ENCODE measurements around the gene TRMT6. TPM values are rescaled to one million over a fixed set of nuclear protein-coding genes. Genes with fewer than 3 reads are reported as not detected.

The TRMT6 gene
- total RNA-seq, 4 donors from 2014 or later, result 9.5 to 13.6 (median 12.5) TPM

DNA sequence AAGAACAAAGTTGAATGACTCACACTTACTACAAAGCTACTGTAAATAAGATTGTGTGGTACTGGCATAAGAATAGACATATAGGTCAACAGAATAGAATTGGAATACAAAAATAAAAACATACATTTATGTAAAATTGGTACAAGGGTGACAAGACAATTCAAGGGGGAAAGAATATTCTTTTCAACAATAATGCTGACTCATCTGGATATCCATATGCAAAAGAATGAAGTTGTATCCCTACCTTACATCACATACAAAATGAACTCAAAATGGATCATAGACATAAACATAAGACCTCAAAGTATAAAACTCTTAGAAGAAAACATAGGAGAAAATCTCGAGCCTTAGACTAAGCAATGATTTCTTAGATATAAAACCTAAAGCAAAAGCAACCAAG, 50.9 kb downstream of the TRMT6 start:
- no peaks in the 10 kb centered on the region for H3K36me3 ChIP-seq
- WGBS, 2 donors (ENCODE audit: low coverage in 1 of 2), result 27 to 75% methylated on average over 1 of the region's 1 CpG
- no peak overlapping the region for H3K27ac ChIP-seq
- H3K4me1 ChIP-seq, result no peaks in the 10 kb centered on the region
- no peak overlapping the region for H3K4me3 ChIP-seq
- peaks cover 7% of the 10 kb centered on the region for H3K27me3 ChIP-seq
- H3K9me3 ChIP-seq, result no peaks in the 10 kb centered on the region
- no peak for TF ChIP-seq POLR2A (IDR thresholded peaks at IDR 0.05)
- no peak for TF ChIP-seq POLR2AphosphoS5 (IDR thresholded peaks at IDR 0.05)
- no peak for TF ChIP-seq EP300 (IDR thresholded peaks at IDR 0.05)
- TF ChIP-seq, protein P1, sequence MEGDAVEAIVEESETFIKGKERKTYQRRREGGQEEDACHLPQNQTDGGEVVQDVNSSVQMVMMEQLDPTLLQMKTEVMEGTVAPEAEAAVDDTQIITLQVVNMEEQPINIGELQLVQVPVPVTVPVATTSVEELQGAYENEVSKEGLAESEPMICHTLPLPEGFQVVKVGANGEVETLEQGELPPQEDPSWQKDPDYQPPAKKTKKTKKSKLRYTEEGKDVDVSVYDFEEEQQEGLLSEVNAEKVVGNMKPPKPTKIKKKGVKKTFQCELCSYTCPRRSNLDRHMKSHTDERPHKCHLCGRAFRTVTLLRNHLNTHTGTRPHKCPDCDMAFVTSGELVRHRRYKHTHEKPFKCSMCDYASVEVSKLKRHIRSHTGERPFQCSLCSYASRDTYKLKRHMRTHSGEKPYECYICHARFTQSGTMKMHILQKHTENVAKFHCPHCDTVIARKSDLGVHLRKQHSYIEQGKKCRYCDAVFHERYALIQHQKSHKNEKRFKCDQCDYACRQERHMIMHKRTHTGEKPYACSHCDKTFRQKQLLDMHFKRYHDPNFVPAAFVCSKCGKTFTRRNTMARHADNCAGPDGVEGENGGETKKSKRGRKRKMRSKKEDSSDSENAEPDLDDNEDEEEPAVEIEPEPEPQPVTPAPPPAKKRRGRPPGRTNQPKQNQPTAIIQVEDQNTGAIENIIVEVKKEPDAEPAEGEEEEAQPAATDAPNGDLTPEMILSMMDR (IDR thresholded peaks at IDR 0.05), result no peak
- no peak for ATAC-seq

DNA sequence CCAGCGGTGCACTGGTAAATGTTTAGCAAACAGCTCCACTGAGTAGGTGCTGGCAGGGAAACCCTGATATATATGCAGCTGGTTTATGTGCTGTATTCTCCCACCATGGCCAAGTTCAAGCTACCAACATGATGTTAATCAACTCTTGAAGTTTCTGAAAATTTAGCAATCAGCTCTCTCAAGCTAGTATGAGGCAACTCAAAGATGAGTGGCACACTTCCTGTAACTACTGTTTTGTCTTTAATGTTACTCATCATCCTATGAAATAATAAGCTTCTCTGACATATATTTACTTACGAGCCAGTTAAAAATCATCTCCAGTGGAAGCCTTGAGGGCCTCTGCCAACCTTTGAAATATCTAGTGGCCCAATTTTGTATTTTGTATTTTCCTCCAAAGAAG, 54.7 kb downstream of the TRMT6 start:
- Histone ChIP-seq H3K27me3 (peaks cover 7% of the 10 kb centered on the region), H3K9me3 (no peaks in the 10 kb centered on the region), H3K36me3 (no peaks in the 10 kb centered on the region), H3K4me1 (no peaks in the 10 kb centered on the region), H3K27ac (no peak overlapping the region), H3K4me3 (no peak overlapping the region)
- no peak for ATAC-seq
- TF ChIP-seq POLR2AphosphoS5 (IDR thresholded peaks at IDR 0.05) (no peak), POLR2A (IDR thresholded peaks at IDR 0.05) (no peak), EP300 (IDR thresholded peaks at IDR 0.05) (no peak)
- TF ChIP-seq, protein P1 (IDR thresholded peaks at IDR 0.05), result no peak
- WGBS, 2 donors (ENCODE audit: low coverage in 1 of 2), result 82 to 100% methylated on average over 2 of the region's 2 CpGs

DNA sequence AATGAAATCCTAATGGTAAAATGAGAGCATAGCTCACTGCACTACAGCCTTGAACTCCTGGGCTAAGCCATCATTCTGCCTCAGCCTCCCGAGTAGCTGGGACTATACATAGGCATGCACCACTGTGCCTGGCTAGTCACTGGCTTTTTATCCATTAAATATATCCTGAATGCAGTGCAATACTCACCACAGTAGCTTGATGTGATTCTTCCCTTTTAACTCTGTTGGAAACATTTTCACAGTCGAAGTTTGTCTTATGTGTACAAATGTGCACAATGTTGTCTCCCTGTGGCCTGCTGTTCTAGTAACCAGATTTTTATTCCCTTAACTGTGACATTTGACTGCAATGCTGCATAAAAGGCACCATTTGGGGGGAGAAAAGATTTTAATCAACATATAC, 56.7 kb downstream of the TRMT6 start:
- no peak for ATAC-seq
- no peaks in the 10 kb centered on the region for H3K4me1 ChIP-seq
- no peaks in the 10 kb centered on the region for H3K36me3 ChIP-seq
- 79 to 85% methylated on average over 2 of the region's 2 CpGs for WGBS, 2 donors (ENCODE audit: low coverage in 1 of 2)
- no peaks in the 10 kb centered on the region for H3K9me3 ChIP-seq
- peaks cover 7% of the 10 kb centered on the region for H3K27me3 ChIP-seq
- TF ChIP-seq, protein P1 (IDR thresholded peaks at IDR 0.05), result no peak
- TF ChIP-seq POLR2A (IDR thresholded peaks at IDR 0.05), result no peak
- TF ChIP-seq POLR2AphosphoS5 (IDR thresholded peaks at IDR 0.05), result no peak
- no peak for TF ChIP-seq EP300 (IDR thresholded peaks at IDR 0.05)
- no peak overlapping the region for H3K4me3 ChIP-seq
- H3K27ac ChIP-seq, result no peak overlapping the region

DNA sequence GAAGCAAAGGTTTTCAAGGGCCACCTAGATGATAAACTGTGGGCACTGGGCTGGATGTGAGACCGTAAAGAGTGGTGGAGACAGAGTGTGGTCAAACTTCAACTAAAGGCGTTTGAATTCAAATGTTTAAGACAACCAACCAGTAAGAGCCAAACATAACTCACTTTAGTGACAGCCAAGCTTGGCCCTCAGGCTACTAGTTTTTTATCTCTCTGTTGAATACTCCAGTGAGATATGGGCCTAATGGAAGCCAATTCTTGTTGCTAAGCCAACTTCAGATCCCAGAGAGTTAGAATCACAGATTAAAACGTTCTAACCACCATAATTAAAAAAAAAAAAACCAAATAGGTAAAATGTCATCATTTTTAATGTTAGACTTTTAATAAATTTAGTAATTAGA, 57.3 kb downstream of the TRMT6 start:
- TF ChIP-seq, protein P1 (IDR thresholded peaks at IDR 0.05), result no peak
- TF ChIP-seq POLR2A (IDR thresholded peaks at IDR 0.05) (no peak), POLR2AphosphoS5 (IDR thresholded peaks at IDR 0.05) (no peak), EP300 (IDR thresholded peaks at IDR 0.05) (no peak)
- no peak overlapping the region for H3K27ac ChIP-seq
- no peaks in the 10 kb centered on the region for H3K9me3 ChIP-seq
- H3K36me3 ChIP-seq, result no peaks in the 10 kb centered on the region
- H3K4me1 ChIP-seq, result no peaks in the 10 kb centered on the region
- no peak for ATAC-seq
- peaks cover 7% of the 10 kb centered on the region for H3K27me3 ChIP-seq
- no peak overlapping the region for H3K4me3 ChIP-seq
- WGBS, 2 donors (ENCODE audit: low coverage in 1 of 2), result 54 to 55% methylated on average over 1 to 3 of the region's 3 CpGs

DNA sequence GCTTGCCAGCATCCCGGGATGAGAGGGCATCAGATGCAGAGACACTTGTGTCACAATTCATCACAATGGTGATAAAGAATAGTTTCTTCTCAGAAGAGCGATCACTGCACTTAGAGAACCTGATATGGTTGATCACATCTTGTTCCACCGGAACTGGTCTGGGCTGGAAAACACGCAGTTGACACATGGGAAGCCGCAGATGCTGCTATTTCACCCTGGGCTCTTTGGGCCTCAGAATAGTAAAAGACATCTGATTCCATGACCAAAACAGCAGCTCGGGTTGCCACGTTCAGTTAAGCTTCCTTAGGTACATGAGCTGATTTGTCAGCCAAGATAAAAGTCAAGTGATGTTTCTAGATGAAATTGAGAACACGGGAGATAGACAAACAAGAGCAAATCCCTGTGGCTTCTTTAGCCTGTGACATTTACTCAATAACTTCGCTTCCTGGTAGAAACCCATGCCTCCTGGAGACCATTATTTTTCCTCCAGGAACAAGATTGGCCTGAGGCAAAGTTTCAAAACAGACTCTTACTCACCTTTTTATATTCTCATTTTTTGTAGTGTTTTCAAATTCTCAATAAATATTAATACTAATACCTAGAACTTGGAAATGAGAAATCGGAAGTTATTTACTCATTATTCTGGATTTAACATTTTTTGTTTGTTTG, 59.4 kb downstream of the TRMT6 start:
- no peak overlapping the region for H3K4me3 ChIP-seq
- H3K4me1 ChIP-seq, result no peaks in the 10 kb centered on the region
- no peak for ATAC-seq
- no peaks in the 10 kb centered on the region for H3K9me3 ChIP-seq
- TF ChIP-seq POLR2A (IDR thresholded peaks at IDR 0.05) (no peak), POLR2AphosphoS5 (IDR thresholded peaks at IDR 0.05) (no peak), EP300 (IDR thresholded peaks at IDR 0.05) (no peak)
- TF ChIP-seq, protein P1 (IDR thresholded peaks at IDR 0.05), result no peak
- WGBS, 2 donors (ENCODE audit: low coverage in 1 of 2), result 65 to 71% methylated on average over 4 to 10 of the region's 10 CpGs
- no peak overlapping the region for H3K27ac ChIP-seq
- H3K36me3 ChIP-seq, result no peaks in the 10 kb centered on the region
- peaks cover under 1% of the 10 kb centered on the region for H3K27me3 ChIP-seq
